SHP77 (cell line): ENCODE data around the gene ADAM11.

ENCODE experiments used
- DNase-seq, 2 experiments: peaks; one replicate each; lab custom pipeline; 2025; lab: John Stamatoyannopoulos, UW

The ADAM11 gene

GRCh38 chr17:44775136-44775837 is 16.5 kb downstream of the ADAM11 start:
- DNase-seq, result peak; percentile 96 to 97

- no peak for DNase-seq
These were observed 17.2 kb downstream of the ADAM11 start for GRCh38 chr17:44775838-44776621.

GRCh38 chr17:44776628-44777393 is 18.0 kb downstream of the ADAM11 start:
- DNase-seq, result no peak

GRCh38 chr17:44777394-44778348 is 18.9 kb downstream of the ADAM11 start:
- no peak for DNase-seq

- DNase-seq, result no peak
These were observed 19.9 kb downstream of the ADAM11 start for GRCh38 chr17:44778656-44779210.

- peak; percentile 50 to 53 for DNase-seq
These were observed 20.6 kb downstream of the ADAM11 start for GRCh38 chr17:44779211-44780025.

- DNase-seq, result no peak
These were observed 21.4 kb downstream of the ADAM11 start for GRCh38 chr17:44780161-44780560.

- DNase-seq, result no peak
These were observed 22.2 kb downstream of the ADAM11 start for GRCh38 chr17:44780845-44781480.

GRCh38 chr17:44781551-44782325 is 22.9 kb downstream of the ADAM11 start:
- no peak for DNase-seq

GRCh38 chr17:44782326-44782850 is 23.6 kb downstream of the ADAM11 start:
- no peak for DNase-seq

- no peak for DNase-seq
These were observed 27.1 kb downstream of the ADAM11 start for GRCh38 chr17:44785921-44786320.

- no peak for DNase-seq
These were observed 27.8 kb downstream of the ADAM11 start for GRCh38 chr17:44786551-44787081.

- DNase-seq, result no peak
These were observed 28.6 kb downstream of the ADAM11 start for GRCh38 chr17:44787271-44787940.

GRCh38 chr17:44788139-44788538 is 29.4 kb downstream of the ADAM11 start:
- no peak for DNase-seq

- DNase-seq, result no peak
These were observed 33.5 kb downstream of the ADAM11 start for GRCh38 chr17:44792276-44792675.

- peak in 1 of 2 experiments; percentile 9 for DNase-seq
These were observed 35.4 kb downstream of the ADAM11 start for GRCh38 chr17:44793885-44794842.
